Kidney epithelial cell (primary cell): ENCODE results near the gene FBLL1. TPM values are rescaled to one million over a fixed set of nuclear protein-coding genes. Genes with fewer than 3 reads are reported as not detected.

ENCODE experiments used
- DNase-seq: peaks from one replicate; pipeline ENCODE4 v3.0.0-alpha.2; 2010; ENCODE audit warnings: low read depth
- H3K27me3 ChIP-seq: 2 replicates; pipeline ENCODE4 v1.6.0; 2011; ENCODE audit warnings: low read length; ENCODE audit not compliant: control insufficient read depth, insufficient read depth
- H3K36me3 ChIP-seq: 2 replicates; pipeline ENCODE4 v1.5.1; 2011; ENCODE audit warnings: low read length; ENCODE audit not compliant: control insufficient read depth, insufficient read depth
- H3K4me3 ChIP-seq: 2 replicates; pipeline ENCODE4 v1.5.1; 2011; ENCODE audit warnings: low read depth, mild to moderate bottlenecking, control low read depth, low read length
- total RNA-seq: library from RNA; depleted of rRNA; stranded (reverse); fragments of >200 nt; gene quantifications from 2 replicates; pipeline ENCODE4 v1.2.3, GENCODE V29; 2015
- TF ChIP-seq, protein P1 (sequence below): IDR thresholded peaks from 2 replicates; pipeline ENCODE4 v1.5.1; 2011; ENCODE audit warnings: mild to moderate bottlenecking, moderate library complexity, low read length, control low read depth, inconsistent platforms; ENCODE audit not compliant: insufficient read depth, poor library complexity, severe bottlenecking

FBLL1 gene
- total RNA-seq, 1 donor from 2014 or later, result 0.84 TPM

DNA sequence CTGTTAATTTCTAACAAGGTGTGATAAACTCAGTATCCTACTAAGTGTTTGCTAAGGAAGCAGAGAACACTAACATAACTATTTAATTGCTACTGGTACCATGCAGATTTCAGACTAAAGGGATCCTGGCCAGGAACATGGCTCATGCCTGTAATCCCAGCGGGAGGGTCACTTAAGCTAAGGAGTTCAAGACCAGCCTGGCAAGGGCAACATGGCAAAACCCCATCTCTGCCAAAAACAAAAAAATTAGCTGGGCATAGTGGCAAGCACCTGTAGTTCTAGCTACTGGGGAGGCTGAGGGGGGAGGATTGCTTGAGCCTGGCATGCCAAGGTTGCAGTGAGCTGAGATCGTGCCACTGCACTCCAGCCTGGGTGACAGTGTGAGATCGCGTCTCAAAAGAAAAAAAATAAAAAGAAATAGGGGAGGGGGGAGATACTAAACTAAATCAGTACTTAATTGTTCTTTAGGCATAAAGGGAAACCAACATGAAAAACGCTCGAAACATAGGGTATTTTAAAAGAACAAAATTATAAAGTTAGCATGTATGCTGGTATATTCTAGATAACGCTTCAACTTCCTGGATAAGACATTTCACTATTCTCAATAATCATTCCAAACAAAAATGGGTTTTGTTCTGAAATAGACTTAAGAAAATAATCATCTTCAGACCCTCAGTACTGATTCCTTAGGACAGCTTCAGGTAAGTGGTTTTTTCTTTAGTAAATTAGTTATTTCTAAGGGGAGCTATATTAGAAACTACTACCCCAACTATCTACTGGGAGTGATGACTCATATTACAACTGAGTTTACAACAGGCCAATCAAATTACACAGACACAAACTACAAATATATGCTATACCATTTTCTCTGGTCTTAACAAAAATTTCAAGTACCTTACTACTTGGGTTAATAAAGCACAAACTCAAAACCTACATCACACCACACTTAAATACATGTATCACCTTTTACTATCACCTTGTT lies 46.6 kb downstream of the FBLL1 start:
- Histone ChIP-seq H3K4me3 (no peak overlapping the region), H3K27me3 (no peaks in the 10 kb centered on the region), H3K36me3 (no peaks in the 10 kb centered on the region)
- TF ChIP-seq, protein P1, sequence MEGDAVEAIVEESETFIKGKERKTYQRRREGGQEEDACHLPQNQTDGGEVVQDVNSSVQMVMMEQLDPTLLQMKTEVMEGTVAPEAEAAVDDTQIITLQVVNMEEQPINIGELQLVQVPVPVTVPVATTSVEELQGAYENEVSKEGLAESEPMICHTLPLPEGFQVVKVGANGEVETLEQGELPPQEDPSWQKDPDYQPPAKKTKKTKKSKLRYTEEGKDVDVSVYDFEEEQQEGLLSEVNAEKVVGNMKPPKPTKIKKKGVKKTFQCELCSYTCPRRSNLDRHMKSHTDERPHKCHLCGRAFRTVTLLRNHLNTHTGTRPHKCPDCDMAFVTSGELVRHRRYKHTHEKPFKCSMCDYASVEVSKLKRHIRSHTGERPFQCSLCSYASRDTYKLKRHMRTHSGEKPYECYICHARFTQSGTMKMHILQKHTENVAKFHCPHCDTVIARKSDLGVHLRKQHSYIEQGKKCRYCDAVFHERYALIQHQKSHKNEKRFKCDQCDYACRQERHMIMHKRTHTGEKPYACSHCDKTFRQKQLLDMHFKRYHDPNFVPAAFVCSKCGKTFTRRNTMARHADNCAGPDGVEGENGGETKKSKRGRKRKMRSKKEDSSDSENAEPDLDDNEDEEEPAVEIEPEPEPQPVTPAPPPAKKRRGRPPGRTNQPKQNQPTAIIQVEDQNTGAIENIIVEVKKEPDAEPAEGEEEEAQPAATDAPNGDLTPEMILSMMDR, result no peak
- no peak for DNase-seq

DNA sequence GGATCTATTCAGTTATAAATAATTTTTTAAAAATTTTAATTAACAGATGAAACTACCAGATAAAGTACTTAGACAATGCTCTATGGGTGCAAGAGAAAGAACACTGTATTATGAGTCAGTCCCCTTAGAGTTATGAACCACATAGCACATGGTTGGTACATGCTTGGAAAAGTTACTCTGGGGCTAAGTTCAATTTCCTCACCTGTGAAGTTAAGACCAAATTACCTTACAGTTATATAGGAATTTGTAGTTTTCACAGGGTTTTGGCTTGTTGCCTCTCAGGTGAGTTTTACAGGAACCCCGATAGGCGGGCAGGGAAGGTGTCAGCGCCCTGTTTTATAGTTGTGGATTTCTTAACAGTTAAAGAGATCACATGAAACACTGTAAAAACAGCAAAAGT lies 48.9 kb downstream of the FBLL1 start:
- DNase-seq, result no peak
- no peaks in the 10 kb centered on the region for H3K36me3 ChIP-seq
- TF ChIP-seq, protein P1, result no peak
- peak overlapping the region; percentile 95 for H3K4me3 ChIP-seq
- H3K27me3 ChIP-seq, result no peaks in the 10 kb centered on the region

DNA sequence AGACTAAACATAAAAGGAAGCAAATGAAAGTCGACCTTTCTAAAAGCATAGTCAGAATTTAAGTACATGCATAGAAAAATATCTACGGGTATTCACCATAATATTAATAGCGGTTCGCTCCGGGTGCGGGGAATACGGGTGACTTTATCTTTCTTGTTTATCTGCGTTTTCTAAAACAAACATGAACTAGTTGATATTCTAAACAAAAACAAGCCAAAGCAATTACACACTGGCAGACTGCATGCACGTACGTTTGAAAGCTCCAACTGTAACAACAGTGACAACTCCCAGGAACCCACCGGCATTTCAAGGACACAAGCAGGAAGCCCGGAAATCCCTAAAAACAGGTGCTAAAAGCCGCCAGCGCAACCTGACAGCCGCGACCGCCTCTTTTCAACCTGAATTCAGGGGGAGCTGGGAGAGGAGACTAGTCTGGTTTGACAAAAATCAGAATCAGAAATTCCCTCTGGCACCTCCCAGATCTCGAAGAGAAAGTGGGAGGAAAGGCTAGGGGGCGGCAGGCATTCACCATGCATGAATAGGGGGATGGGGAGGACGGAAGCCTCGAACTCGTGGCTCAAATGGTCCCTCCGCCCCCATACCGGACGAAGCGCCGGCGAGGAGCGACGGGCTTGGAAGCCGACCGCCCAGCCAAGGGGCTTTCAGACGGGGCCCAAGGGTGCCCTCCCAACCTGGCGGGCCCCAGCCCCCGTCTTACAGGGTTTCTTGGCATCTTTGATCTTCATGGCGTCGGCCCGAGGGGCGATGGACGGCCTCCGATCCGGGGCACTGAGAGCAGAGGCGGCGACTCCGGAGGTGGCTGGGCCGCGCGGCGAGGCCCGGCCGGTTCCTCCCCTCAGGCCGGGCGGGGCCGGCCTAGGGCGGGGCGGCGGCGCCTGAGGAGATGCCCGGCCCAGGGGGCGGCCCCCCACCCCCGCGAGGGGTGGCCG lies 49.7 kb downstream of the FBLL1 start, which contains the start of gene PANK3:
Gene PANK3 (minus strand): TSS at position 831 of the 950 bp plus-strand sequence. CDS start 85 bp downstream, at position 746.
- TF ChIP-seq, protein P1, result no peak
- no peak for DNase-seq
- no peaks in the 10 kb centered on the region for H3K36me3 ChIP-seq
- H3K4me3 ChIP-seq, result peak within 1 kb of the TSS; percentile 95
- H3K27me3 ChIP-seq, result no peaks in the 10 kb centered on the region

DNA sequence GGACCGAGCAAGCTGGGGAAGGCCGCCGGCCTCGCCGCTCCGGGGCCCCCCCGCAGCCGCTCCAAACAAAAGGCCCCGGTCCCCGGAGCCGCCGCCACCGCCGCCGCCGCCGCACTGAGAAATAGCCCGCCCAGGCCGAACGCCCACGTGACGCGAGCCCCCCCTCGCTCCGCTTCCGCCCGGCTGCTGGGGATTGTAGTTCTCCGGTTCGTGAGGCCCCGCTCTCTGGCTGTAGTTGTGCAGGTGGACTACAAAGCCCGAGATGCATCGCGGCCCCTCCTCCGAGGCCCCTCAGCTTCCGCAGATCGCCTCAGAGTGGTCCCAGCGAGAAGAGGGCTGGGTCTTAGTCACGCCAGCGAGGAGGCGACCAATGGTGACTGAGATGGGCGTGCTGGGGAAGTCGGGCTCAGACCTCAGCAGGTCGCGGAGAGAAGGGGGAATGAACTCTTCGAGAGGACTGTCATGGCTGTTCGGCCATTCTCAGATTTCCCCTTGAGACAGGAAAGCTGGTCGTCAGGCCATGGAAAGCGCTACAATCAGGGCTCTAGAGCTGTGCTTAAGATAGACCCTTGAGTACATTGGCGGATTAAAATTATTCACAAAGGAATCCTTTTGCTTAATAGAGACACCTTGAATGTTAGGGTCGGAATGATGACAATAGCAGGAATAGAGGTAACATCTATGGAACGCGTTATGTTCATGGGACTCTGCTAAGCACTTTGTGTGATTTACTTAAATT lies 50.6 kb downstream of the FBLL1 start:
- no peaks in the 10 kb centered on the region for H3K27me3 ChIP-seq
- TF ChIP-seq, protein P1, result no peak
- DNase-seq, result peak; percentile 98
- peak overlapping the region; percentile 95 for H3K4me3 ChIP-seq
- no peaks in the 10 kb centered on the region for H3K36me3 ChIP-seq

DNA sequence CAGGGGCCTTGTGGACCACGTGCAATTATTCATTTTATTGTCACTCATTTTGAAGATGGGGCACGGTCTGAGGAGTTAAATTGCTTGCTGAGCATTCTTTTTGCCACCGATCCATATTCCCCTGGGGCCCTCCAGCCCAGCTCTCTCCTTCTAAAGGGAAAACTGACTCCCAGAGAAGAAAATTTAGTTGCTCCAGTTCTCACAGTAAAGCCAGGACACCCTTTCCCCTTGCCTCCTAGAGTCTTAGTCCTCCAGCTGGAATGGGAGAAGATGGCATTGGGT lies 51.1 kb downstream of the FBLL1 start:
- TF ChIP-seq, protein P1, result no peak
- no peak for DNase-seq
- H3K36me3 ChIP-seq, result no peaks in the 10 kb centered on the region
- H3K4me3 ChIP-seq, result peak overlapping the region; percentile 36
- H3K27me3 ChIP-seq, result no peaks in the 10 kb centered on the region
